ENCODE measurements around the gene SETX. TPM values are rescaled to one million over a fixed set of nuclear protein-coding genes. Genes with fewer than 3 reads are reported as not detected.

Gene SETX
- total RNA-seq, 1 donor from 2014 or later = 47.5 TPM

DNA sequence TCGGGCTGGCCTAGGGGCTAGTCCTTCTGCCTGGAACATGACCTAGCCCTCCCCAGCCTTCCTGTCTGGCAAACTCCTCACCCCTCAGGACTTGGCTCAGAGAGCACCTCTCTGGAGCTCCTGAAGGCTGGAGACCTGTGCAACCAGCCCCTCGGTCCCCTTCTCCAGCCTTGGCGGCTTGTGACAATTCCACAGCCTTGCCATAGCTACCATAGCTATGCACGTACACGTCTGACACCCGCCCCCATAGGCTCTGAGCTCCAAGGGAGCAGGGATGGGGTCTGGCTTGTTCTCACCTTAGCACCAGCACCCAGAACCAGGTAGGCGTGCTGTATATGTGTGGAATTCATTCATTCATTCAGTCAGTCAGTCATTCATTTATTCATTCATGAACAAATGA is 143.2 kb downstream of the SETX start:
- no peak overlapping the region for H3K9ac ChIP-seq (ENCODE audit: low read depth in 1 of 3, low read length in 3 of 3)
- H3K36me3 ChIP-seq (ENCODE audit: control insufficient read depth in 3 of 3, insufficient read depth in 3 of 3, low read length in 3 of 3) = no peaks in the 10 kb centered on the region
- H3K4me1 ChIP-seq (ENCODE audit: control insufficient read depth in 3 of 3, insufficient read depth in 3 of 3, low read length in 3 of 3) = peaks cover 9 to 27% (median 25%) of the 10 kb centered on the region in 3 donors
- no peak overlapping the region for H3K27ac ChIP-seq (ENCODE audit: low read depth, low read length)
- no peak overlapping the region for H3K4me3 ChIP-seq (ENCODE audit: low read length in 3 of 3)
- no peaks in the 10 kb centered on the region for H3K9me3 ChIP-seq (ENCODE audit: control insufficient read depth in 3 of 3, low read length in 3 of 3)
- H3K27me3 ChIP-seq (ENCODE audit: control insufficient read depth in 3 of 3, insufficient read depth in 3 of 3, low read length in 3 of 3) = no peaks in the 10 kb centered on the region

Other genes with a start within 250 kb of the SETX start
- gene NTNG2, start 192.9 kb downstream of the SETX start, total RNA-seq = under 0.01 TPM
- gene TTF1, start 51.9 kb upstream of the SETX start, total RNA-seq = 9.4 TPM
- not detected for gene CFAP77, start 55.2 kb upstream of the SETX start, total RNA-seq
- not detected for gene BARHL1, start 227.6 kb upstream of the SETX start, total RNA-seq

Data from skeletal muscle tissue (tissue), 4 donors.